Measurements from ENCODE around the gene KLHDC4. TPM values are rescaled to one million over a fixed set of nuclear protein-coding genes. Genes with fewer than 3 reads are reported as not detected.

The KLHDC4 gene
- total and polyA plus RNA-seq, 2 of the 4 experiments (the other 2 are of a cell fraction), result 13.6 to 19.0 TPM

GRCh38 chr16:87702325-87702811, 63.4 kb downstream of the KLHDC4 start:
- no peaks in the 10 kb centered on the region for H3K27me3 ChIP-seq (ENCODE audit: control insufficient read depth, insufficient read depth, low read length)
- H3K4me1 ChIP-seq (ENCODE audit: control insufficient read depth, insufficient read depth, low read length), result no peaks in the 10 kb centered on the region
- ChIA-PET POLR2A (ENCODE audit: unreplicated experiment) (no interaction called here), CTCF (interaction anchor here (0.6 kb wide), 1 partner anchor 13 kb away, joined by 7 read pairs; no protein-coding TSS in a partner anchor)
- no peak overlapping the region for H3K9ac ChIP-seq (ENCODE audit: low read depth, low read length)
- TF ChIP-seq RCOR1 (IDR thresholded peaks at IDR 0.05; ENCODE audit: insufficient replicate concordance, low read length), result no peak
- TF ChIP-seq, protein P1, sequence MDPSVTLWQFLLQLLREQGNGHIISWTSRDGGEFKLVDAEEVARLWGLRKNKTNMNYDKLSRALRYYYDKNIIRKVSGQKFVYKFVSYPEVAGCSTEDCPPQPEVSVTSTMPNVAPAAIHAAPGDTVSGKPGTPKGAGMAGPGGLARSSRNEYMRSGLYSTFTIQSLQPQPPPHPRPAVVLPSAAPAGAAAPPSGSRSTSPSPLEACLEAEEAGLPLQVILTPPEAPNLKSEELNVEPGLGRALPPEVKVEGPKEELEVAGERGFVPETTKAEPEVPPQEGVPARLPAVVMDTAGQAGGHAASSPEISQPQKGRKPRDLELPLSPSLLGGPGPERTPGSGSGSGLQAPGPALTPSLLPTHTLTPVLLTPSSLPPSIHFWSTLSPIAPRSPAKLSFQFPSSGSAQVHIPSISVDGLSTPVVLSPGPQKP (IDR thresholded peaks at IDR 0.05; ENCODE audit: borderline replicate concordance, low read depth, low read length), result no peak
- TF ChIP-seq CTCF (conservative IDR thresholded peaks at IDR 0.05; ENCODE audit: low read depth, low read length), result peak; percentile 55
- peak; percentile 52 for TF ChIP-seq RAD21 (IDR thresholded peaks at IDR 0.05; ENCODE audit: low read length)
- TF ChIP-seq SMC3 (IDR thresholded peaks at IDR 0.05; ENCODE audit: low read depth, low read length), result peak; percentile 59
- intact Hi-C loops (cut with micrococcal nuclease), result loop anchor here (1.0 kb wide), 1 partner anchor 114 kb away; no protein-coding TSS in a partner anchor
- H4K5ac ChIP-seq (ENCODE audit: low read depth, low read length), result no peak overlapping the region
- no peak overlapping the region for H2AK5ac ChIP-seq (ENCODE audit: low read depth, low read length)
- H3K14ac ChIP-seq (replicated peaks; ENCODE audit: low read depth, low read length), result no peak overlapping the region
- dilution Hi-C loops (cut with HindIII; ENCODE audit: low sequenced_read_pairs, unreplicated experiment), result no loop called here
- H2BK15ac ChIP-seq (ENCODE audit: low read depth, low read length), result no peak overlapping the region
- H4K20me1 ChIP-seq (ENCODE audit: insufficient read depth, low read length), result no peaks in the 10 kb centered on the region; the same call in none of the 2 replicates
- no TSS peak for BruUV-seq (replicated peaks)
- no peak overlapping the region for H3K56ac ChIP-seq (ENCODE audit: extremely low read depth, insufficient read depth, low read length)
- no peaks in the 10 kb centered on the region for H3K9me1 ChIP-seq (ENCODE audit: insufficient read depth, low read length)
- H3K4me2 ChIP-seq (ENCODE audit: low read depth, low read length), result no peak overlapping the region
- ATAC-seq (ENCODE audit: low read depth), result peak; percentile 88
- no peak overlapping the region for H2BK20ac ChIP-seq (ENCODE audit: low read depth, low read length)
- H3K79me1 ChIP-seq (ENCODE audit: low read depth in 1 of 2, low read length in 2 of 2), result no peaks in the 10 kb centered on the region
- in situ Hi-C loops (cut with MboI; ENCODE audit: low sequenced_read_pairs), result no loop called here
- no peak overlapping the region for H3K4ac ChIP-seq (ENCODE audit: low read depth, low read length)
- H2BK5ac ChIP-seq (ENCODE audit: low read depth, low read length, poor library complexity, severe bottlenecking), result no peak overlapping the region
- H4K8ac ChIP-seq (ENCODE audit: low read depth in 2 of 2, low read length in 2 of 2), result no peak overlapping the region
- no peak overlapping the region for H2AK9ac ChIP-seq (replicated peaks; ENCODE audit: low read depth, low read length, poor library complexity)
- no peak overlapping the region for H3K23ac ChIP-seq (ENCODE audit: low read depth, low read length)
- no peak overlapping the region for H3K18ac ChIP-seq (ENCODE audit: low read depth, low read length)
- peak overlapping the region; percentile 11 for H2AFZ ChIP-seq (replicated peaks; ENCODE audit: low read length, poor library complexity)
- no peak overlapping the region for H3K27ac ChIP-seq (ENCODE audit: insufficient read depth, low read length)
- no peak overlapping the region for H3K4me3 ChIP-seq (ENCODE audit: insufficient read depth, low read depth, low read length)
- no peak overlapping the region for H4K91ac ChIP-seq (ENCODE audit: insufficient read depth, low read depth, low read length)
- WGBS, 2 experiments (ENCODE audit: extremely low coverage in 2 of 2, insufficient read length in 1 of 2), result 55% methylated on average over 12 of the region's 19 CpGs; no CpG with 5 or more reads in 1 of the 2 experiments
- peaks cover 13% of the 10 kb centered on the region for H3K36me3 ChIP-seq (ENCODE audit: control insufficient read depth, insufficient read depth, low read length)
- peak; percentile 30 for DNase-seq
- H2BK120ac ChIP-seq (ENCODE audit: low read depth, low read length), result no peak overlapping the region
- no peaks in the 10 kb centered on the region for H3K9me3 ChIP-seq (ENCODE audit: control insufficient read depth, insufficient read depth, low read length)

All from IMR-90 (cell line).